ENCODE results near the gene SHKBP1. TPM values are rescaled to one million over a fixed set of nuclear protein-coding genes. Genes with fewer than 3 reads are reported as not detected.

SHKBP1 gene
- total RNA-seq, 1 experiment from 2014 or later, result 85.5 TPM

DNA sequence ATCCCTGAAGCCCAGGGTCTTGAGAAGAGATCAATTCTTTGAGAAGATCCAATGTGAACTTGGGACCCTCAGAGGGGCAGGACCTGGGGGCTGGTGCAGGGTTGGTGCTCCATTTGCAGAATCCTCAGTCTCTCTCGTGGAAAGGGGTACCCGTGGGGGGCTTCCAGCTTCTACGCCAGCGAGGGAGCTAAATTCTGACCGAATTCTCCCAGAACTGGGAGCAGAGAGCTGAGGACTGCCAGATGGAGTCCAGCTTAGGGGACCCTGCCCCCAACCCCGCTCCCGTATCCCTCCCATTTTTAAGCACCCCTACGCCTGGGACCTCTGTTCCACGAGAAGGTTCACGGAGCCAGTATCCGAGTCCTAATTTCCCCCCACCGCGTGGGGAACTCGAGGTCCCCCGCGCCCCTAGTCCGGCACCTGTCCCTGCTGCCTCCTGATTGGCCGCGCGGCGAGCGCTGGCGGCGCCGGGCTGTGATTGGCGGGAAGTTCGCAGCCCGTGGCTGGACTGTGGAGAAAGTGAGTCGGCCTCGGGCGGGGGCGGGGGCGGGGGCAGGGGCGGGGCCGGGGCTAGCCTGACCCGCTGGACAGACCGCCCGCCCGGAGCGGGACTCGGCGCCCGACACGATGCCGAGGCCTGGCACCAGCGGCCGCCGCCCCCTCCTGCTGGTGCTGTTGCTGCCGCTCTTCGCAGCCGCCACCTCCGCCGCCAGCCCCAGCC lies 20.1 kb downstream of the SHKBP1 start:
- no peaks in the 10 kb centered on the region for H3K9me3 ChIP-seq (ENCODE audit: low read depth, low read length, poor library complexity, severe bottlenecking)
- no peaks in the 10 kb centered on the region for H3K36me3 ChIP-seq (ENCODE audit: insufficient read depth, low read length, poor library complexity, severe bottlenecking)
- H3K27ac ChIP-seq (ENCODE audit: low read depth, low read length, poor library complexity, severe bottlenecking), result no peak overlapping the region
- peak overlapping the region; percentile 29 for H3K4me3 ChIP-seq (ENCODE audit: low read depth, low read length, poor library complexity, severe bottlenecking)
- ChIA-PET POLR2A (ENCODE audit: low non-redundant PET) (no interaction called here), CTCF (no interaction called here)
- H3K4me1 ChIP-seq (ENCODE audit: insufficient read depth, low read length, poor library complexity, severe bottlenecking), result peaks cover 20% of the 10 kb centered on the region
- TF ChIP-seq, protein P1, sequence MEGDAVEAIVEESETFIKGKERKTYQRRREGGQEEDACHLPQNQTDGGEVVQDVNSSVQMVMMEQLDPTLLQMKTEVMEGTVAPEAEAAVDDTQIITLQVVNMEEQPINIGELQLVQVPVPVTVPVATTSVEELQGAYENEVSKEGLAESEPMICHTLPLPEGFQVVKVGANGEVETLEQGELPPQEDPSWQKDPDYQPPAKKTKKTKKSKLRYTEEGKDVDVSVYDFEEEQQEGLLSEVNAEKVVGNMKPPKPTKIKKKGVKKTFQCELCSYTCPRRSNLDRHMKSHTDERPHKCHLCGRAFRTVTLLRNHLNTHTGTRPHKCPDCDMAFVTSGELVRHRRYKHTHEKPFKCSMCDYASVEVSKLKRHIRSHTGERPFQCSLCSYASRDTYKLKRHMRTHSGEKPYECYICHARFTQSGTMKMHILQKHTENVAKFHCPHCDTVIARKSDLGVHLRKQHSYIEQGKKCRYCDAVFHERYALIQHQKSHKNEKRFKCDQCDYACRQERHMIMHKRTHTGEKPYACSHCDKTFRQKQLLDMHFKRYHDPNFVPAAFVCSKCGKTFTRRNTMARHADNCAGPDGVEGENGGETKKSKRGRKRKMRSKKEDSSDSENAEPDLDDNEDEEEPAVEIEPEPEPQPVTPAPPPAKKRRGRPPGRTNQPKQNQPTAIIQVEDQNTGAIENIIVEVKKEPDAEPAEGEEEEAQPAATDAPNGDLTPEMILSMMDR (conservative IDR thresholded peaks at IDR 0.05; ENCODE audit: low read depth, low read length), result no peak
- TF ChIP-seq EZH2 (IDR thresholded peaks at IDR 0.05; ENCODE audit: borderline replicate concordance, low read depth, low read length, poor library complexity, severe bottlenecking), result no peak
- no TSS peak for BruUV-seq (replicated peaks)
- DNase-seq (ENCODE audit: low spot score), result no peak
- intact Hi-C loops (cut with micrococcal nuclease; ENCODE audit: unreplicated experiment), result loop anchor here (10.0 kb wide), 1 partner anchor 132 kb away; the partner anchor contains the start of genes BLVRB and SPTBN4
- no peaks in the 10 kb centered on the region for H3K27me3 ChIP-seq (replicated peaks; ENCODE audit: insufficient read depth, low read depth, low read length, poor library complexity)

DNA sequence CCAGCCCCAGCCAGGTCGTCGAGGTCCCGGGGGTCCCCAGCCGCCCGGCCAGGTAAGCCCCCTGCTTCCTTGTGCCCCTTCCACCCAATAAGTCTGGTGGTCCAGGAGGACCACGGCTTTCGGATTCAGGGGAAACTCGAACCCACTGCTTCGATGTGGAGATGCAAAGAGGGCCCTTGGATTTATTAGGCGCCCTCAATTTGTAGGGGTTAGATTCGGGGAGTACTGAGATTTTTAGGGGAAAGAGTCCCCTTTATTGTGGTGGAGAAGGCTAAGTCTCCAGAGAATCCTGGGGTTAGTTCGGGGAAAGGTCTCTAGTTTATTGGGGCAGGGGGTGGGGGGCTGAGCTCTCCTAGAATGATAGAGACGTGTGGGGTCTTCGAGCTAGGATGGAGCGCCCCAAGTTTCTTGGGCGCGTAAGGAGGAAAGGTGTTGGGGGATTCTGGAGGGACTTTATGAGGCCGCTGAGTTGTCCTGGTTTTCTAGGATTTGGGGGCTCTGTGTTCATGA lies 20.7 kb downstream of the SHKBP1 start:
- no peaks in the 10 kb centered on the region for H3K36me3 ChIP-seq (ENCODE audit: insufficient read depth, low read length, poor library complexity, severe bottlenecking)
- no peak for TF ChIP-seq EZH2 (IDR thresholded peaks at IDR 0.05; ENCODE audit: borderline replicate concordance, low read depth, low read length, poor library complexity, severe bottlenecking)
- TF ChIP-seq, protein P1 (conservative IDR thresholded peaks at IDR 0.05; ENCODE audit: low read depth, low read length), result no peak
- H3K27ac ChIP-seq (ENCODE audit: low read depth, low read length, poor library complexity, severe bottlenecking), result no peak overlapping the region
- DNase-seq (ENCODE audit: low spot score), result no peak
- peak overlapping the region; percentile 29 for H3K4me3 ChIP-seq (ENCODE audit: low read depth, low read length, poor library complexity, severe bottlenecking)
- no TSS peak for BruUV-seq (replicated peaks)
- CTCF ChIA-PET, result interaction anchor here (1.0 kb wide), 1 partner anchor 74 kb away, joined by 6 read pairs; no protein-coding TSS in a partner anchor
- POLR2A ChIA-PET (ENCODE audit: low non-redundant PET), result no interaction called here
- peaks cover 27% of the 10 kb centered on the region for H3K4me1 ChIP-seq (ENCODE audit: insufficient read depth, low read length, poor library complexity, severe bottlenecking)
- H3K9me3 ChIP-seq (ENCODE audit: low read depth, low read length, poor library complexity, severe bottlenecking), result no peaks in the 10 kb centered on the region
- intact Hi-C loops (cut with micrococcal nuclease; ENCODE audit: unreplicated experiment), result loop anchor here (10.0 kb wide), 1 partner anchor 133 kb away; the partner anchor contains the start of genes BLVRB and SPTBN4
- no peaks in the 10 kb centered on the region for H3K27me3 ChIP-seq (replicated peaks; ENCODE audit: insufficient read depth, low read depth, low read length, poor library complexity)

DNA sequence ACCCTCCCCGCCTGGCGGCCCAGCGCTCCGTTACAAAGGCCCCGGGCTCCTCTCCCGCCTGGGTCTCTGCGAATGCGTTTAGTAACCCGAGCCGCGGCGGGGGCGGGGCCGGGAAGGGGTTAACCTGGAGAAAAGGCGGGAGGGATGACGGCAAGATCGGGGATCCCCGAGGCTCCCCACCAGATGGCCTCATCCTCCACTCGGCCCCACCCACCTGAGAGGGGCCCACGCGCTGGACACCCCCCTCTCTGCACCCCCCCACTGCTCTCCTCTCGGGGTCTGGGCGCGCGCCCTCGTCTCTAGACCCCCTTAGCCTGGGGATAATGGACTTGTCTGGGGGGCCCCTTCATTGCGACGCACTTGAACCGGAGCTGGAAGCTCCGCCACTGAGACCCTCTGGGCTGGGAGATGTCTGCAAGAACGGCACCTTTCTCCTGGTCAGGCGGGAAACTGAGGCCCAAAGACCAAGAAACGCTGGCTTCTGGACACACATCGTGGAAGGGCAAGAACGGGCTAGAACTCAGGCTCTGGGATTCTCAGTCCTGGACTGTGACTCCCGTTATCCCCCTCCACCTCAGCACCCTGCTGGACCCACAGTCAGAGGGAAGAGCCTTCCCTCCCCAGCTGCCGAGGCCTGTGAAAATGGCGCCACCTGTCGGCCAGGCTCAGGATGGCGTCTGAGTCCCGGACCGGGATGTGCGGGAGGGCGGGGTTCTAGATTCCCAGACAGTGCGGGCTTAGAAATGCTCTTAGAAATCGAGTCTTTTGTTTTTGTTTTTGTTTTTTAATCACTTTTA lies 21.6 kb downstream of the SHKBP1 start:
- Histone ChIP-seq H3K4me1 (ENCODE audit: insufficient read depth, low read length, poor library complexity, severe bottlenecking) (peaks cover 36% of the 10 kb centered on the region), H3K27me3 (replicated peaks; ENCODE audit: insufficient read depth, low read depth, low read length, poor library complexity) (no peaks in the 10 kb centered on the region), H3K27ac (ENCODE audit: low read depth, low read length, poor library complexity, severe bottlenecking) (peak overlapping the region; percentile 95), H3K36me3 (ENCODE audit: insufficient read depth, low read length, poor library complexity, severe bottlenecking) (no peaks in the 10 kb centered on the region), H3K9me3 (ENCODE audit: low read depth, low read length, poor library complexity, severe bottlenecking) (no peaks in the 10 kb centered on the region), H3K4me3 (ENCODE audit: low read depth, low read length, poor library complexity, severe bottlenecking) (peak overlapping the region; percentile 61)
- CTCF ChIA-PET, result interaction anchor here (0.6 to 2.3 kb wide), 9 partner anchors 17 to 433 kb away, joined by 3 to 15 read pairs (median 6); no protein-coding TSS in a partner anchor
- TF ChIP-seq, protein P1 (conservative IDR thresholded peaks at IDR 0.05; ENCODE audit: low read depth, low read length), result peak; percentile 99
- TF ChIP-seq EZH2 (IDR thresholded peaks at IDR 0.05; ENCODE audit: borderline replicate concordance, low read depth, low read length, poor library complexity, severe bottlenecking), result no peak
- no TSS peak for BruUV-seq (replicated peaks)
- peak; percentile 96 for DNase-seq (ENCODE audit: low spot score)
- intact Hi-C loops (cut with micrococcal nuclease; ENCODE audit: unreplicated experiment), result loop anchor here (1.0 to 10.0 kb wide), 4 partner anchors 49 to 294 kb away; partner anchors contain the start of genes BLVRB and SPTBN4
- POLR2A ChIA-PET (ENCODE audit: low non-redundant PET), result interaction anchor here (0.6 kb wide), 1 partner anchor 1972 kb away, joined by 3 read pairs; no protein-coding TSS in a partner anchor
